B cell (primary cell): ENCODE data around the gene SUCLG2. TPM values are rescaled to one million over a fixed set of nuclear protein-coding genes. Genes with fewer than 3 reads are reported as not detected.

ENCODE experiments used
- ATAC-seq: fragments of 200-7000 bp; cut with Tn5 transposase; one replicate; pipeline ENCODE4 v1.10.0; 2021; ENCODE audit warnings: low read depth, mild to moderate bottlenecking, moderate number of reproducible peaks, moderate library complexity
- CTCF ChIA-PET: fragments of 350-600 bp; sonication (Branson Sonifier 250); formaldehyde crosslinking; loops from one replicate; lab custom pipeline; 2021; ENCODE audit warnings: antibody characterized with exemption, inconsistent platforms; lab: Charles Lee
- POLR2A ChIA-PET: fragments of 350-600 bp; sonication (Branson Sonifier 250); formaldehyde crosslinking; loops from one replicate; lab custom pipeline; 2021; ENCODE audit warnings: antibody characterized with exemption; lab: Charles Lee
- DNase-seq: peaks from one replicate; pipeline ENCODE4 v3.0.0; 2013
- H2AFZ ChIP-seq: 2 replicates; pipeline ENCODE4 v1.6.1; 2012; ENCODE audit warnings: mild to moderate bottlenecking, low read depth, low read length; ENCODE audit not compliant: insufficient read depth, poor library complexity, severe bottlenecking
- H3K27ac ChIP-seq, 2 donors: 1 replicate in 1 of 2; 2 replicates in 1 of 2; pipeline ENCODE4 v1.5.1; 2012 to 2013; ENCODE audit warnings: low read length in 2 of 2, mild to moderate bottlenecking in 2 of 2, moderate library complexity in 1 of 2
- H3K27me3 ChIP-seq, 4 experiments: fragments of 200-600 bp in 1 of 4; sonication (generic) in 1 of 4; replicated peaks in 1 of 4; 1 replicate in 2 of 4; 2 replicates in 2 of 4; pipeline versions ENCODE4 v1.6.1 to v1.7.0; 2013 to 2016; ENCODE audit warnings: low read length in 3 of 4, mild to moderate bottlenecking in 2 of 4, mixed read lengths in 1 of 4, moderate library complexity in 1 of 4; ENCODE audit not compliant: insufficient read depth in 4 of 4, control insufficient read depth in 3 of 4; ENCODE audit errors: control extremely low read depth in 1 of 4
- H3K36me3 ChIP-seq, 2 experiments: replicated peaks in 1 of 2; 1 replicate in 1 of 2; 2 replicates in 1 of 2; pipeline versions ENCODE4 v1.6.1 to v1.7.1; 2013; ENCODE audit warnings: low read length in 1 of 2; ENCODE audit not compliant: insufficient read depth in 2 of 2, control insufficient read depth in 1 of 2; ENCODE audit errors: control extremely low read depth in 1 of 2, extremely low read depth in 1 of 2
- H3K4me1 ChIP-seq, 2 donors: fragments of 200-600 bp in 1 of 2; sonication (generic) in 1 of 2; 1 replicate in 1 of 2; 2 replicates in 1 of 2; pipeline versions ENCODE4 v1.5.1 to v1.6.1; 2013 to 2017; ENCODE audit warnings: low read length in 2 of 2; ENCODE audit not compliant: control insufficient read depth in 2 of 2, insufficient read depth in 2 of 2
- H3K4me2 ChIP-seq: replicated peaks from 2 replicates; pipeline ENCODE3; 2012; ENCODE audit warnings: mild to moderate bottlenecking, low read depth, low read length; ENCODE audit not compliant: poor library complexity, severe bottlenecking
- H3K4me3 ChIP-seq, 5 experiments: fragments of 200-600 bp in 1 of 5; sonication (generic) in 1 of 5; 1 replicate in 3 of 5; 2 replicates in 2 of 5; pipeline versions ENCODE4 v1.5.1 to v1.7.0; 2011 to 2016; ENCODE audit warnings: low read length in 4 of 5, mild to moderate bottlenecking in 4 of 5, low read depth in 2 of 5, control low read depth in 1 of 5, moderate library complexity in 1 of 5; ENCODE audit not compliant: insufficient read depth in 1 of 5; ENCODE audit errors: control extremely low read depth in 1 of 5, extremely low read depth in 1 of 5
- H3K79me2 ChIP-seq: fragments of 200-600 bp; sonication (generic); one replicate; pipeline ENCODE4 v1.6.0; 2016; ENCODE audit warnings: low read length; ENCODE audit not compliant: control insufficient read depth, insufficient read depth
- H3K9ac ChIP-seq: fragments of 200-600 bp; sonication (generic); 2 replicates; pipeline ENCODE4 v1.6.1; 2017; ENCODE audit warnings: mild to moderate bottlenecking, low read length, moderate library complexity
- H3K9me3 ChIP-seq, 3 donors: one replicate each; pipeline versions ENCODE4 v1.6.1 to v1.7.1; 2013; ENCODE audit warnings: low read length in 2 of 3; ENCODE audit not compliant: control insufficient read depth in 2 of 3, insufficient read depth in 1 of 3; ENCODE audit errors: control extremely low read depth in 1 of 3
- H4K20me1 ChIP-seq: 2 replicates; pipeline ENCODE4 v1.6.0; 2012; ENCODE audit warnings: mild to moderate bottlenecking, low read length; ENCODE audit not compliant: insufficient read depth, control insufficient read depth, poor library complexity, severe bottlenecking
- H3K27ac Mint-ChIP-seq: one replicate; pipeline ENCODE4 v1.8.0; 2021; ENCODE audit warnings: mixed read lengths
- H3K27me3 Mint-ChIP-seq: one replicate; pipeline ENCODE4 v1.8.0; 2021; ENCODE audit warnings: mixed read lengths
- H3K4me1 Mint-ChIP-seq: one replicate; pipeline ENCODE4 v1.8.0; 2021; ENCODE audit warnings: mixed read lengths
- H3K4me3 Mint-ChIP-seq: one replicate; pipeline ENCODE4 v1.8.0; 2021; ENCODE audit warnings: mixed read lengths
- H3K9me3 Mint-ChIP-seq: one replicate; pipeline ENCODE4 v1.8.0; 2022; ENCODE audit warnings: mixed read lengths; ENCODE audit not compliant: insufficient read depth
- EZH2 ChIP-seq: IDR thresholded peaks from 2 replicates; pipeline ENCODE4 v1.6.1; 2012; ENCODE audit warnings: borderline replicate concordance, low read depth, mild to moderate bottlenecking, moderate library complexity, low read length; ENCODE audit not compliant: insufficient read depth, poor library complexity, severe bottlenecking
- WGBS: methylation state at CpG from one replicate; pipeline ENCODE4 v1.1.5; 2013; ENCODE audit warnings: missing lambda C conversion rate; ENCODE audit not compliant: insufficient coverage; 5-methylcytosine and 5-hydroxymethylcytosine counted together
- intact Hi-C: fragments of 100-400 bp; cut with micrococcal nuclease; formaldehyde crosslinking; loops from one replicate; pipeline ENCODE4 v1.10.0; 2022
- polyA plus RNA-seq: library from polyadenylated mRNA; depleted of rRNA; stranded (reverse); fragments of >200 nt; gene quantifications from 2 replicates; pipeline ENCODE4 v1.2.3, GENCODE V29; 2012
- total RNA-seq, 2 donors: library from RNA; stranded (reverse); fragments of 120-200 nt in 1 of 2; gene quantifications; 1 replicate in 1 of 2; 2 replicates in 1 of 2; pipeline versions ENCODE4 v1.2.3 to v1.2.4, GENCODE V29; 2013 to 2022
- TF ChIP-seq, protein P1 (sequence below): fragments of 200-600 bp; IDR thresholded peaks from one replicate; pipeline ENCODE4 v1.8.0; 2022; ENCODE audit warnings: antibody characterized with exemption, mild to moderate bottlenecking

Gene SUCLG2
- total and polyA plus RNA-seq, 2 donors (not counting 1 experiment from before 2014, with no cell fraction given), result 9.1 to 35.8 TPM

- no peaks in the 10 kb centered on the region for H3K4me1 Mint-ChIP-seq
- Histone ChIP-seq H2AFZ (no peak overlapping the region), H3K4me2 (no peak overlapping the region), H3K36me3 (peaks cover 0 to 7% of the 10 kb centered on the region in 2 experiments), H3K79me2 (no peaks in the 10 kb centered on the region), H3K27ac (no peak overlapping the region), H3K4me3 (no peak overlapping the region), H3K4me1 (no peaks in the 10 kb centered on the region), H3K9me3 (no peaks in the 10 kb centered on the region), H4K20me1 (no peaks in the 10 kb centered on the region), H3K27me3 (no peaks in the 10 kb centered on the region), H3K9ac (no peak overlapping the region)
- ChIA-PET POLR2A (no interaction called here), CTCF (no interaction called here)
- intact Hi-C loops, result no loop called here
- no peaks in the 10 kb centered on the region for H3K9me3 Mint-ChIP-seq
- H3K27ac Mint-ChIP-seq, result no peak overlapping the region
- no peak overlapping the region for H3K4me3 Mint-ChIP-seq
- 100% methylated on average over 3 of the region's 4 CpGs for WGBS
- no peaks in the 10 kb centered on the region for H3K27me3 Mint-ChIP-seq
- ATAC-seq (no peak), DNase-seq (no peak)
- TF ChIP-seq, protein P1, sequence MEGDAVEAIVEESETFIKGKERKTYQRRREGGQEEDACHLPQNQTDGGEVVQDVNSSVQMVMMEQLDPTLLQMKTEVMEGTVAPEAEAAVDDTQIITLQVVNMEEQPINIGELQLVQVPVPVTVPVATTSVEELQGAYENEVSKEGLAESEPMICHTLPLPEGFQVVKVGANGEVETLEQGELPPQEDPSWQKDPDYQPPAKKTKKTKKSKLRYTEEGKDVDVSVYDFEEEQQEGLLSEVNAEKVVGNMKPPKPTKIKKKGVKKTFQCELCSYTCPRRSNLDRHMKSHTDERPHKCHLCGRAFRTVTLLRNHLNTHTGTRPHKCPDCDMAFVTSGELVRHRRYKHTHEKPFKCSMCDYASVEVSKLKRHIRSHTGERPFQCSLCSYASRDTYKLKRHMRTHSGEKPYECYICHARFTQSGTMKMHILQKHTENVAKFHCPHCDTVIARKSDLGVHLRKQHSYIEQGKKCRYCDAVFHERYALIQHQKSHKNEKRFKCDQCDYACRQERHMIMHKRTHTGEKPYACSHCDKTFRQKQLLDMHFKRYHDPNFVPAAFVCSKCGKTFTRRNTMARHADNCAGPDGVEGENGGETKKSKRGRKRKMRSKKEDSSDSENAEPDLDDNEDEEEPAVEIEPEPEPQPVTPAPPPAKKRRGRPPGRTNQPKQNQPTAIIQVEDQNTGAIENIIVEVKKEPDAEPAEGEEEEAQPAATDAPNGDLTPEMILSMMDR, result no peak
- no peak for TF ChIP-seq EZH2
Measured at GRCh38 chr3:67489816-67490215, 164.6 kb downstream of the SUCLG2 start.

- ATAC-seq (no peak), DNase-seq (no peak)
- no peaks in the 10 kb centered on the region for H3K9me3 ChIP-seq
- H3K79me2 ChIP-seq, result no peaks in the 10 kb centered on the region
- H3K9ac ChIP-seq, result no peak overlapping the region
- Mint-ChIP-seq H3K27me3 (no peaks in the 10 kb centered on the region), H3K9me3 (no peaks in the 10 kb centered on the region), H3K4me3 (no peak overlapping the region), H3K27ac (no peak overlapping the region), H3K4me1 (no peaks in the 10 kb centered on the region)
- POLR2A ChIA-PET, result no interaction called here
- CTCF ChIA-PET, result no interaction called here
- no peak overlapping the region for H2AFZ ChIP-seq
- H3K27me3 ChIP-seq, result no peaks in the 10 kb centered on the region
- no peak overlapping the region for H3K4me2 ChIP-seq
- no peaks in the 10 kb centered on the region for H3K4me1 ChIP-seq
- H3K36me3 ChIP-seq, result peaks cover 0 to 5% of the 10 kb centered on the region in 2 experiments
- H3K27ac ChIP-seq, result no peak overlapping the region
- H3K4me3 ChIP-seq, result no peak overlapping the region
- no CpG with 5 or more reads among the region's 1 CpG for WGBS
- no peaks in the 10 kb centered on the region for H4K20me1 ChIP-seq
- no peak for TF ChIP-seq EZH2
- TF ChIP-seq, protein P1, result no peak
- intact Hi-C loops, result no loop called here
Measured at GRCh38 chr3:67487564-67488114, 166.8 kb downstream of the SUCLG2 start.
